Activated CD4-positive, alpha-beta T cell treated with anti-CD3 and anti-CD28 coated beads, Interleukin-2, amount 50 U/mL, for 1 hour (primary cell): ENCODE measurements around the gene PHLDB2.
"Not testable (repeated sequence)": the region's sequence is repeated elsewhere in the genome, so short reads cannot be mapped to it uniquely, and the experiment has no call there.

ENCODE experiments used
- DNase-seq: peaks from one replicate; pipeline ENCODE4 v3.0.0-alpha.2; 2020

Gene PHLDB2

GRCh38 chr3:111859061-111859973 lies at the start of gene PHLDB2:
TSS of gene PHLDB2 (plus strand) at chr3:111859265. CDS start at chr3:111884078, 24,813 bp downstream.
- peak; percentile 51 for DNase-seq

DNA sequence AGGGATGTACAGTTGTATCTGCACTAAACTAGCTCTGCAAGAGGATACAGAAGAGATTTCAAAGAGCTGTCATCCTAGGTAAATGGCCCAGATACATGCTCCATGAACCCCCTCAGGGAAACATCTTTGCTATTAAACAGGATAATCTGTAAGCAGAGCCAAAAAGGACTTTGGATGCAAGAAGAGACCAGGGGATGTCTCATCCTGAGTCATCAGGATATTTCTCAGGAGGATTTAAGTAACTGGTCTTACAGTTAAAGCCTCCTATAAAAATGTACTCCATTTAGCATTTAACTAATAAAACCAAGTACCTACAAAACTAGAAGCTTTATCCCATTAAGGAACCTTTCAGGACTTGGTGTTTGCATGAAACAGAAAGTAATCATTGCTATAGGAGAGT lies 48.2 kb upstream of the PHLDB2 start:
- no peak for DNase-seq

GRCh38 chr3:111811811-111812210 lies 47.3 kb upstream of the PHLDB2 start:
- no peak for DNase-seq

GRCh38 chr3:111812701-111813100 lies 46.4 kb upstream of the PHLDB2 start:
- DNase-seq, result no peak

GRCh38 chr3:111813441-111813840 lies 45.6 kb upstream of the PHLDB2 start:
- no peak for DNase-seq

DNA sequence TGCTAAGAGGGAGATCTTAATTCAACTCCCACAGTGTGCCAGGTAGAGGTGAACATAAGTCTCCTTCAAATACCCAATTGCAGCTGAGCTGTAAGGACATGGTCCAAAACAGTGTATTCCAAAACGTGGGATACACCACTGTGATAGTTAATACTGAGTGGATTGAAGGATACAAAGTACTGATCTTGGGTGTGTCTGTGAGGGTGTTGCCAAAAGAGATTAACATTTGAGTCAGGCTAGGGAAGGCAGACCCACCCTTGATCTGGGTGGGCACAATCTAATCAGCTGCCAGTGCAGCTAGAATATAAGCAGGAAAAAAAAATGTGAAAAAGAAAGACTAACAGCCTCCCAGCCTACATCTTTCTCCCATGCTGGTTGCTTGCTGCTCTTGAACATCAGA lies 45.1 kb upstream of the PHLDB2 start:
- no peak for DNase-seq

GRCh38 chr3:111816771-111817170 lies 42.3 kb upstream of the PHLDB2 start:
- DNase-seq, result not testable (repeated sequence)

DNA sequence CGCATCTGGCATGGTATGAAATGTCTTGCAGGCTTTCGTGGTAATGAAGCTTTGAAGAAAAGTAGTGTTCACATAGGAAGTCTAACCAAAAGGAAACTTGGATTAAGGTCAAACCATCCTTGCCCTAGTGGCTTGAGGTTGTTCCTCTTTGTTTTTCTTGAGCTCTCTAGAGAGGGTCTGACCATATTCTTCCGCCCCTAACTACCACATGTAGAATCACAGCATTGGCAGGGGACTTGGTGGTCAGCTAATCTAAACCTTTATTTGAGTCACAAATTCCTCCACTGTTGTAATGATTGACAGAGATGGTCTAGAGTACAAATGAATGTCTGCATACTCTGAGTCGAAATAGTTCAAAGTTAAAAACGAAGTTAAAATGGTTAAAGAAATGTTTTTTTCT lies 39.1 kb upstream of the PHLDB2 start:
- no peak for DNase-seq

- no peak for DNase-seq
Observed at GRCh38 chr3:111820651-111821050, 38.4 kb upstream of the PHLDB2 start.

GRCh38 chr3:111821891-111822290 lies 37.2 kb upstream of the PHLDB2 start:
- DNase-seq, result no peak

- no peak for DNase-seq
Observed at GRCh38 chr3:111822804-111823203, 36.3 kb upstream of the PHLDB2 start.

DNA sequence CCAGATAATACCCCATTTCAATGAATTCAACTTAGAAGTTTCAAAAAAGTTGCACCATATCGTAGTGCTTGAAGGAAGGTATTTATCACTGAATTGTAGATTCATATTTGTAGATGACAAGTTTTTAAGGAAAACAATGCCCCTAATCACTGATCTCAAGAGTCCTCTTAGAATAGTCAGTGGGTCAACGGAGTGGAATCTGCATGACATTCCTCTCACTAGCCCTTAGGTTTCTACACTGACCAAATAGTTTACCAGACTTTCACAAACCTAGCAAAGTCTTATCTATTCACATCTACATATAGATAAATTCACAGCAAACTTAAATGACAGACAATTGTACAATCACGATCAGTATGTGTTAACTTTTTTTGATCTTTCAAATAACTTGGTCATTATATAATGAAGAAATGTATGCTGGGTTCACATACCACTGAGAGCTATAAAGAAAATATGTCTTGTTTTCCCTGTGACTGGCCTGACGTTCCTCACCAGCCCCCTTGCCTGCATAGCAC lies 35.7 kb upstream of the PHLDB2 start:
- no peak for DNase-seq

GRCh38 chr3:111824351-111824750 lies 34.7 kb upstream of the PHLDB2 start:
- no peak for DNase-seq

GRCh38 chr3:111827871-111828270 lies 31.2 kb upstream of the PHLDB2 start:
- DNase-seq, result no peak

GRCh38 chr3:111828530-111828929 lies 30.5 kb upstream of the PHLDB2 start:
- DNase-seq, result no peak

- DNase-seq, result no peak
Observed at GRCh38 chr3:111829023-111829422, 30.0 kb upstream of the PHLDB2 start.

GRCh38 chr3:111831840-111832239 lies 27.2 kb upstream of the PHLDB2 start:
- DNase-seq, result no peak

DNA sequence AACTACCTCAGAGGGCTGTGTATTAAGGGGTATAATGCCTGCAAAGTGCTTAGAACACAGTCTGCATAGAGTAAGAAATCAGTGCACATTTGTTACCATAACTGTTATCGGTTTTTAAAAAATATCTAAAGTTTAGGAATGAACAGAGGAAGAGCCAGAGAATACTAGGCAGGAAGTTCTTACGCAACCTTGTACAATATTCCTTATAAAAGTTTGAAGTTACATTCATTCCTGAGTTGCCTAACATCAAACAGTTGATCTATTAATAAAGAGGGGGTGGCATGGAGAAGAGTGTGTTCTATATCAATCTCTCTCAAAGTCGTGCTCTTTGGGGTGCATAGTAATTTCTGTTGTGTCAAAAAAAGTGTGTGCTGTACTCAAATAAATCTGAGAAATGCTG lies 22.0 kb upstream of the PHLDB2 start:
- no peak for DNase-seq

GRCh38 chr3:111838133-111838532 lies 20.9 kb upstream of the PHLDB2 start:
- no peak for DNase-seq

DNA sequence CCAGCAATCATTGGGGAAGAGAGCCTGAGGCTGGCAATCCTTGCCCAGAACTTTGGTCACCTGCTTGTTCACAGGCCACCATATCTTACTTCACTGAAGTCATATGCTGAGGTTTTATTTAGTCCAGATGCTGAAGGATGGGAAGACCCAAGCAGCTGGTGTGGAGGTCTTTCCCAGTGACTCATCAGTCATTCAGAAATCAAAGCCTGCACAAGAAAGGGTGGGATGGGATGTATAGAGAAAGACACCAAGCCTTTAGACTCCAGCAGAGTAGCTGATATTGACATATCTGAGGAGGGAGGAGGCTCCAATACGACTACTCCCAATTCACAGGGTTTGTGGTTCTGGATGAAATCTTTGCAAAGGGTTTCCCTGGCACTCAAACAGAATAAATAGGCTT lies 13.0 kb upstream of the PHLDB2 start:
- DNase-seq, result no peak

- no peak for DNase-seq
Observed at GRCh38 chr3:111846717-111847116, 12.3 kb upstream of the PHLDB2 start.

- no peak for DNase-seq
Observed at GRCh38 chr3:111848283-111848682, 10.8 kb upstream of the PHLDB2 start.

DNA sequence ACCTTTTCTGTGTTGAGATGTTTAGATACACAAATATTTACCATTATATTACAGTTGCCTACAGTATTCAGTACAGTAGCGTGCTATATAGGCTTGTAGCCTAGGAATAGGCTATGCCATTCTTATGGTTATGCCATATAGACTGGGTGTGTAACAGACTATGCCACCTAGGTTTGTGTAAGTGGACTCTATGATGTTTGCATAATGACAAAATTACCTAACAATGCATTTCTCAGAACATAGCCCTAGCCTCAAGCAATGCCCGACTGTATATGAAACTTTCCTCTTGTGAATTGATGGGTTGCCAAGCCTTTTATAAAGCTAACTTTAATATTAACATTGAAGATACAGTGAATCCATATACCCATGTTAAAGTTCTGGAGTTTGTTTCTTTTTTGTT lies 10.3 kb upstream of the PHLDB2 start:
- no peak for DNase-seq

DNA sequence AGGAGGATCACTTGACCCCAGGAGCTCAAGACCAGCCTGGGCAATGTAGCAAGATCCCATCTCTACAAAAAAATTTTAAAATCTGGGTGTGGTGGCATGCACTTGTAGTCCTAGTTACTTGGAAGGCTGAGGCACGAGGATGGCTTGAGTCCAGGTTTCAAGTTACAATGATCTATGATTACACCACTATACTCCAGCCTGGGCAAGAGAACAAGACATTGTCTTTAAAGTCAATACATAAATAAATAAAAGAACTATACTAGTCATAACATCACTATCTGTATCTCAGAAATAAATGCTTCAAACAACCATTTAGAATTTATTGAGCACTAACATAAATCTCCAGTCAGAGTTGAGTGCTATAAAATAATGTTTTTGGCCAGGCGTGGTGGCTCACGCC lies 8.5 kb upstream of the PHLDB2 start:
- DNase-seq, result no peak

- no peak for DNase-seq
Observed at GRCh38 chr3:111851511-111851954, 7.5 kb upstream of the PHLDB2 start.
